Smooth muscle cell of trachea (primary cell): ENCODE measurements around the gene FCHO1. TPM values are rescaled to one million over a fixed set of nuclear protein-coding genes. Genes with fewer than 3 reads are reported as not detected.

ENCODE experiments used
- total RNA-seq: library from RNA; depleted of rRNA; stranded (reverse); fragments of >200 nt; gene quantifications from 2 replicates; pipeline ENCODE4 v1.2.1, GENCODE V29; 2014

FCHO1 gene
- total RNA-seq, result 0.29 and 0.83 TPM in 2 replicates

GRCh38 chr19:17751103-17751911 is at the start of gene FCHO1:
TSS of gene FCHO1 (plus strand) at chr19:17751477. CDS start at chr19:17755165, 3,688 bp downstream.

GRCh38 chr19:17718947-17719711 is 32.1 kb upstream of the FCHO1 start, which contains the start of gene MAP1S:
TSS of gene MAP1S (plus strand) at chr19:17719480. CDS start at chr19:17719503, 23 bp downstream.

GRCh38 chr19:17794731-17795494 is 43.6 kb downstream of the FCHO1 start, which contains the start of gene B3GNT3:
TSS of gene B3GNT3 (plus strand) at chr19:17795138. CDS start at chr19:17807808, 12,670 bp downstream.

GRCh38 chr19:17821190-17821589 is 69.9 kb downstream of the FCHO1 start, which contains the start of gene INSL3:
TSS of gene INSL3 (minus strand) at chr19:17821519. CDS start at chr19:17821506, 13 bp downstream.

Other genes starting within 250 kb of the FCHO1 start
- gene PGLS, start 239.8 kb upstream of the FCHO1 start, total RNA-seq, result 65.5 and 119 TPM in 2 replicates
- gene COLGALT1, start 195.8 kb upstream of the FCHO1 start, total RNA-seq, result 93.1 and 100 TPM in 2 replicates
- under 0.01 and 0.50 TPM in 2 replicates for gene UNC13A, start 63.1 kb upstream of the FCHO1 start, total RNA-seq
- gene MAP1S, start 32.0 kb upstream of the FCHO1 start, total RNA-seq, result 24.9 and 35.2 TPM in 2 replicates
- gene B3GNT3, start 43.7 kb downstream of the FCHO1 start, total RNA-seq, result not detected in 2 replicates
- not detected in 2 replicates for gene INSL3, start 70.0 kb downstream of the FCHO1 start, total RNA-seq
- 0.58 and 2.6 TPM in 2 replicates for gene JAK3, start 96.5 kb downstream of the FCHO1 start, total RNA-seq
- 1,057 and 1,473 TPM in 2 replicates for gene RPL18A, start 108.4 kb downstream of the FCHO1 start, total RNA-seq
- 0.33 TPM in 1 of 2 replicates, not detected in the other for gene SLC5A5, start 120.5 kb downstream of the FCHO1 start, total RNA-seq
- 35.4 and 44.2 TPM in 2 replicates for gene CCDC124, start 181.5 kb downstream of the FCHO1 start, total RNA-seq
- 0.15 and 0.50 TPM in 2 replicates for gene KCNN1, start 215.6 kb downstream of the FCHO1 start, total RNA-seq